Endothelial cell of umbilical vein (primary cell): Measurements from ENCODE around the gene COA5. TPM values are rescaled to one million over a fixed set of nuclear protein-coding genes. Genes with fewer than 3 reads are reported as not detected.

Source experiments
- BruUV-seq: library from RNA; stranded (reverse); fragments of 400-500 nt; replicated peaks from 2 replicates; lab custom pipeline; 2021; lab: Mats Ljungman, UMichigan
- CTCF ChIA-PET: fragments of 300-600, 350-600 bp; sonication (Branson Sonifier 250); formaldehyde crosslinking; loops from one replicate; lab custom pipeline; 2021; ENCODE audit warnings: antibody characterized with exemption, inconsistent platforms; lab: Charles Lee
- POLR2A ChIA-PET: fragments of 300-600, 350-600 bp; sonication (Branson Sonifier 250); formaldehyde crosslinking; loops from one replicate; lab custom pipeline; 2021; ENCODE audit warnings: antibody characterized with exemption, inconsistent platforms; lab: Charles Lee
- DNase-seq: peaks from one replicate; pipeline ENCODE4 v3.0.0-alpha.2; 2011; ENCODE audit warnings: low read depth, low spot score
- FAIRE-seq: peaks from 2 replicates; lab custom pipeline; 2011; peaks lifted over from hg19 to GRCh38; lab: Jason Lieb, UNC
- H2AFZ ChIP-seq: 2 replicates; pipeline ENCODE4 v1.6.0; 2012; ENCODE audit warnings: low read depth, low read length, control low read depth, inconsistent platforms
- H3K27ac ChIP-seq: 2 replicates; pipeline ENCODE4 v1.5.1; 2011; ENCODE audit warnings: low read depth, mild to moderate bottlenecking, control low read depth, low read length, moderate library complexity; ENCODE audit not compliant: insufficient read depth
- H3K27me3 ChIP-seq, 2 experiments: 2 replicates each; pipeline versions ENCODE4 v1.6.0 to v1.6.1; 2011; ENCODE audit warnings: low read length in 2 of 2, mixed read lengths in 1 of 2; ENCODE audit not compliant: control insufficient read depth in 2 of 2, insufficient read depth in 2 of 2
- H3K36me3 ChIP-seq, 2 experiments: 2 replicates in 1 of 2; 3 replicates in 1 of 2; pipeline ENCODE4 v1.5.1; 2011; ENCODE audit warnings: low read length in 2 of 2, mild to moderate bottlenecking in 1 of 2, moderate library complexity in 1 of 2; ENCODE audit not compliant: control insufficient read depth in 2 of 2, insufficient read depth in 2 of 2; ENCODE audit errors: extremely low read depth in 1 of 2
- H3K4me1 ChIP-seq: 3 replicates; pipeline ENCODE4 v1.5.1; 2011; ENCODE audit warnings: mild to moderate bottlenecking, low read length; ENCODE audit not compliant: control insufficient read depth, insufficient read depth; ENCODE audit errors: extremely low read depth
- H3K4me2 ChIP-seq: 2 replicates; pipeline ENCODE4 v1.6.1; 2011; ENCODE audit warnings: low read length, control low read depth, mixed read lengths; ENCODE audit not compliant: insufficient read depth
- H3K4me3 ChIP-seq, 3 experiments: fragments of 200-600 bp in 1 of 3; sonication (generic), shearing (Covaris generic) in 1 of 3; replicated peaks in 1 of 3; 2 replicates each; pipeline ENCODE4 v1.5.1; 2011 to 2016; ENCODE audit warnings: control low read depth in 3 of 3, low read length in 3 of 3, mild to moderate bottlenecking in 2 of 3, inconsistent platforms in 1 of 3, low read depth in 1 of 3, moderate library complexity in 1 of 3; ENCODE audit not compliant: insufficient read depth in 1 of 3
- H3K79me2 ChIP-seq: 2 replicates; pipeline ENCODE4 v1.6.0; 2012; ENCODE audit warnings: low read length, inconsistent platforms; ENCODE audit not compliant: control insufficient read depth, insufficient read depth
- H3K9ac ChIP-seq: replicated peaks from 2 replicates; pipeline ENCODE3; 2011; ENCODE audit warnings: low read length, control low read depth; ENCODE audit not compliant: insufficient read depth; ENCODE audit errors: extremely low read depth
- H3K9me1 ChIP-seq: replicated peaks from 3 replicates; pipeline ENCODE4 v1.6.0; 2011; ENCODE audit warnings: mild to moderate bottlenecking, low read length; ENCODE audit not compliant: control insufficient read depth, insufficient read depth; ENCODE audit errors: extremely low read depth
- H3K9me3 ChIP-seq: replicated peaks from 2 replicates; pipeline ENCODE4 v1.5.1; 2012; ENCODE audit warnings: low read length, inconsistent platforms; ENCODE audit not compliant: control insufficient read depth, insufficient read depth
- H4K20me1 ChIP-seq: replicated peaks from 2 replicates; pipeline ENCODE3; 2011; ENCODE audit warnings: mild to moderate bottlenecking, low read length; ENCODE audit not compliant: control insufficient read depth, insufficient read depth; ENCODE audit errors: extremely low read depth
- EZH2 ChIP-seq: IDR thresholded peaks from 2 replicates; pipeline ENCODE4 v1.6.1; 2012; ENCODE audit warnings: borderline replicate concordance, low read depth, mild to moderate bottlenecking, moderate library complexity, low read length, inconsistent platforms; ENCODE audit not compliant: severe bottlenecking
- FOS ChIP-seq: IDR thresholded peaks from 2 replicates; pipeline ENCODE4 v1.6.1; 2011; ENCODE audit warnings: mild to moderate bottlenecking, low read length, moderate library complexity, borderline replicate concordance; ENCODE audit not compliant: insufficient read depth
- GATA2 ChIP-seq: IDR thresholded peaks from 2 replicates; pipeline ENCODE4 v1.7.0; 2011; ENCODE audit warnings: low read depth, mild to moderate bottlenecking, moderate library complexity, mixed read lengths, low read length; ENCODE audit not compliant: insufficient read length, insufficient read depth
- JUN ChIP-seq: IDR thresholded peaks from 2 replicates; pipeline ENCODE4 v1.6.1; 2011; ENCODE audit warnings: borderline replicate concordance, low read depth; ENCODE audit not compliant: insufficient read length, insufficient read depth
- MAX ChIP-seq: IDR thresholded peaks from 2 replicates; pipeline ENCODE4 v1.6.1; 2011; ENCODE audit not compliant: insufficient read depth, insufficient read length
- MYC ChIP-seq: IDR thresholded peaks from one replicate; pipeline ENCODE4 v1.6.1; 2011; ENCODE audit warnings: mild to moderate bottlenecking, low read depth, low read length
- POLR2A ChIP-seq: IDR thresholded peaks from 2 replicates; pipeline ENCODE4 v1.6.1; 2012; ENCODE audit warnings: low read depth, mild to moderate bottlenecking, control low read depth, low read length
- POLR2AphosphoS5 ChIP-seq: IDR thresholded peaks from 2 replicates; pipeline ENCODE4 v1.6.1; 2012; ENCODE audit warnings: low read depth, mild to moderate bottlenecking, control low read depth, low read length, moderate library complexity; ENCODE audit not compliant: insufficient read depth
- dilution Hi-C: fragments of 300-500 bp; cut with MboI; formaldehyde crosslinking; loops from one replicate; pipeline ENCODE4 v1.15.0; 2019; ENCODE audit warnings: low sequenced_read_pairs; ENCODE audit not compliant: extremely low pct_ligation_motif_present
- intact Hi-C: fragments of 100-400 bp; cut with micrococcal nuclease; formaldehyde crosslinking; loops from one replicate; pipeline ENCODE4 v1.10.0; 2022
- polyA plus RNA-seq, 4 experiments: library from polyadenylated mRNA; depleted of rRNA in 3 of 4; stranded (reverse) in 3 of 4; unstranded in 1 of 4; fragments of >200 nt; gene quantifications; 2 replicates each; pipeline versions ENCODE4 v1.2.1 to v1.2.3, GENCODE V29; 2011 to 2012; ENCODE audit warnings: missing spikeins in 1 of 4
- total RNA-seq: library from RNA; stranded (reverse); gene quantifications from 2 replicates; pipeline ENCODE4 v1.2.3, GENCODE V29; 2021
- TF ChIP-seq, protein P1 (sequence below), 2 donors: IDR thresholded peaks; 1 replicate in 1 of 2; 2 replicates in 1 of 2; pipeline ENCODE4 v1.5.1; 2011; ENCODE audit warnings: low read length in 2 of 2, mild to moderate bottlenecking in 2 of 2, moderate library complexity in 2 of 2, control low read depth in 1 of 2, inconsistent platforms in 1 of 2, low read depth in 1 of 2; ENCODE audit not compliant: insufficient read depth in 1 of 2; ENCODE audit errors: extremely low read depth in 1 of 2

The COA5 gene
- total and polyA plus RNA-seq, 2 donors (not counting 3 experiments of a cell fraction or from before 2014, with no cell fraction given), result 16.5 to 17.7 TPM

GRCh38 chr2:98623657-98624056 is 15.3 kb upstream of the COA5 start:
- Histone ChIP-seq H4K20me1 (no peaks in the 10 kb centered on the region), H3K9ac (no peak overlapping the region), H3K4me2 (no peak overlapping the region), H3K9me3 (no peaks in the 10 kb centered on the region), H3K4me1 (no peaks in the 10 kb centered on the region), H3K79me2 (no peaks in the 10 kb centered on the region), H3K27ac (no peak overlapping the region), H2AFZ (no peak overlapping the region), H3K36me3 (peaks cover 3 to 8% of the 10 kb centered on the region in 2 experiments), H3K4me3 (no peak overlapping the region), H3K9me1 (no peaks in the 10 kb centered on the region), H3K27me3 (no peaks in the 10 kb centered on the region)
- dilution Hi-C loops, result no loop called here
- FAIRE-seq (no peak), DNase-seq (peak; percentile 74)
- BruUV-seq, result no TSS peak
- ChIA-PET POLR2A (no interaction called here), CTCF (interaction anchor here (1.1 to 1.2 kb wide), 2 partner anchors 9 to 26 kb away, joined by 3 read pairs; no protein-coding TSS in a partner anchor)
- intact Hi-C loops, result no loop called here
- TF ChIP-seq POLR2AphosphoS5, result no peak
- no peak for TF ChIP-seq MAX
- no peak for TF ChIP-seq POLR2A
- no peak for TF ChIP-seq MYC
- TF ChIP-seq JUN, result no peak
- TF ChIP-seq GATA2, result no peak
- no peak for TF ChIP-seq FOS
- TF ChIP-seq EZH2, result no peak
- TF ChIP-seq, protein P1, sequence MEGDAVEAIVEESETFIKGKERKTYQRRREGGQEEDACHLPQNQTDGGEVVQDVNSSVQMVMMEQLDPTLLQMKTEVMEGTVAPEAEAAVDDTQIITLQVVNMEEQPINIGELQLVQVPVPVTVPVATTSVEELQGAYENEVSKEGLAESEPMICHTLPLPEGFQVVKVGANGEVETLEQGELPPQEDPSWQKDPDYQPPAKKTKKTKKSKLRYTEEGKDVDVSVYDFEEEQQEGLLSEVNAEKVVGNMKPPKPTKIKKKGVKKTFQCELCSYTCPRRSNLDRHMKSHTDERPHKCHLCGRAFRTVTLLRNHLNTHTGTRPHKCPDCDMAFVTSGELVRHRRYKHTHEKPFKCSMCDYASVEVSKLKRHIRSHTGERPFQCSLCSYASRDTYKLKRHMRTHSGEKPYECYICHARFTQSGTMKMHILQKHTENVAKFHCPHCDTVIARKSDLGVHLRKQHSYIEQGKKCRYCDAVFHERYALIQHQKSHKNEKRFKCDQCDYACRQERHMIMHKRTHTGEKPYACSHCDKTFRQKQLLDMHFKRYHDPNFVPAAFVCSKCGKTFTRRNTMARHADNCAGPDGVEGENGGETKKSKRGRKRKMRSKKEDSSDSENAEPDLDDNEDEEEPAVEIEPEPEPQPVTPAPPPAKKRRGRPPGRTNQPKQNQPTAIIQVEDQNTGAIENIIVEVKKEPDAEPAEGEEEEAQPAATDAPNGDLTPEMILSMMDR (IDR thresholded peaks at IDR 0.05; ENCODE audit: extremely low read depth in 1 of 2, insufficient read depth in 1 of 2, low read depth in 1 of 2, low read length in 2 of 2), result no peak
